ENCODE data around the gene LSG1.
A peak's percentile ranks its signal among the peaks of the same experiment; 100 is the strongest.

Gene LSG1

GRCh38 chr3:194671900-194672808 is at the start of gene LSG1:
LSG1 (minus strand) TSS chr3:194672191; CDS start chr3:194672162, 29 bp downstream.
- peak; percentile 81 for DNase-seq (ENCODE audit: low read depth)

- no peak for DNase-seq (ENCODE audit: low read depth)
Observed at GRCh38 chr3:194720048-194720447, 48.1 kb upstream of the LSG1 start.

GRCh38 chr3:194718079-194718478 is 46.1 kb upstream of the LSG1 start:
- no peak for DNase-seq (ENCODE audit: low read depth)

- DNase-seq (ENCODE audit: low read depth): no peak
Observed at GRCh38 chr3:194715022-194715800, 43.2 kb upstream of the LSG1 start.

- DNase-seq (ENCODE audit: low read depth): no peak
Observed at GRCh38 chr3:194714564-194714963, 42.6 kb upstream of the LSG1 start.

GRCh38 chr3:194714137-194714455 is 42.1 kb upstream of the LSG1 start:
- DNase-seq (ENCODE audit: low read depth): no peak

- no peak for DNase-seq (ENCODE audit: low read depth)
Observed at GRCh38 chr3:194713299-194714136, 41.5 kb upstream of the LSG1 start.

- no peak for DNase-seq (ENCODE audit: low read depth)
Observed at GRCh38 chr3:194711913-194712312, 39.9 kb upstream of the LSG1 start.

- no peak for DNase-seq (ENCODE audit: low read depth)
Observed at GRCh38 chr3:194711286-194711685, 39.3 kb upstream of the LSG1 start.

- no peak for DNase-seq (ENCODE audit: low read depth)
Observed at GRCh38 chr3:194707147-194707540, 35.2 kb upstream of the LSG1 start.

- no peak for DNase-seq (ENCODE audit: low read depth)
Observed at GRCh38 chr3:194705761-194706160, 33.8 kb upstream of the LSG1 start.

- no peak for DNase-seq (ENCODE audit: low read depth)
Observed at GRCh38 chr3:194705227-194705626, 33.2 kb upstream of the LSG1 start.

- DNase-seq (ENCODE audit: low read depth): no peak
Observed at GRCh38 chr3:194702545-194702944, 30.6 kb upstream of the LSG1 start.

- DNase-seq (ENCODE audit: low read depth): no peak
Observed at GRCh38 chr3:194696702-194697101, 24.7 kb upstream of the LSG1 start.

- DNase-seq (ENCODE audit: low read depth): no peak
Observed at GRCh38 chr3:194691481-194692283, 19.7 kb upstream of the LSG1 start.

GRCh38 chr3:194690501-194691372 is 18.7 kb upstream of the LSG1 start:
- DNase-seq (ENCODE audit: low read depth): no peak

GRCh38 chr3:194689493-194689944 is 17.5 kb upstream of the LSG1 start:
- DNase-seq (ENCODE audit: low read depth): no peak

GRCh38 chr3:194688946-194689345 is 17.0 kb upstream of the LSG1 start:
- DNase-seq (ENCODE audit: low read depth): no peak

GRCh38 chr3:194688200-194688740 is 16.3 kb upstream of the LSG1 start:
- no peak for DNase-seq (ENCODE audit: low read depth)

- DNase-seq (ENCODE audit: low read depth): peak; percentile 56
Observed at GRCh38 chr3:194687638-194688199, 15.7 kb upstream of the LSG1 start.

Data from stimulated activated CD8-positive, alpha-beta memory T cell treated with anti-CD3 and anti-CD28 coated beads, Interleukin-7, amount 100 ng/mL, for 24 hours (primary cell).